Muscle layer of duodenum (tissue), 2 donors: ENCODE measurements around the gene TPO.

Source experiments
- H3K27ac ChIP-seq: one replicate; pipeline ENCODE4 v1.7.0; 2013; ENCODE audit warnings: mild to moderate bottlenecking, low read length
- H3K27me3 ChIP-seq: one replicate; pipeline ENCODE4 v1.7.0; 2013; ENCODE audit warnings: low read depth, mild to moderate bottlenecking, control low read depth, low read length
- H3K36me3 ChIP-seq, 2 donors: one replicate each; pipeline ENCODE4 v1.7.0; 2013; ENCODE audit warnings: low read length in 2 of 2, control low read depth in 1 of 2, mild to moderate bottlenecking in 1 of 2; ENCODE audit not compliant: insufficient read depth in 2 of 2, control insufficient read depth in 1 of 2
- H3K4me1 ChIP-seq, 2 donors: one replicate each; pipeline ENCODE4 v1.7.0; 2013; ENCODE audit warnings: low read length in 2 of 2, mild to moderate bottlenecking in 2 of 2, control low read depth in 1 of 2, moderate library complexity in 1 of 2; ENCODE audit not compliant: insufficient read depth in 2 of 2, control insufficient read depth in 1 of 2
- H3K4me3 ChIP-seq, 2 donors: one replicate each; pipeline ENCODE4 v1.7.0; 2013; ENCODE audit warnings: low read length in 2 of 2, low read depth in 1 of 2, mild to moderate bottlenecking in 1 of 2
- H3K9me3 ChIP-seq, 2 donors: one replicate each; pipeline ENCODE4 v1.7.0; 2013; ENCODE audit warnings: low read length in 2 of 2, control low read depth in 1 of 2, mild to moderate bottlenecking in 1 of 2; ENCODE audit not compliant: control insufficient read depth in 1 of 2
- donor health status: healthy.

The TPO gene

DNA sequence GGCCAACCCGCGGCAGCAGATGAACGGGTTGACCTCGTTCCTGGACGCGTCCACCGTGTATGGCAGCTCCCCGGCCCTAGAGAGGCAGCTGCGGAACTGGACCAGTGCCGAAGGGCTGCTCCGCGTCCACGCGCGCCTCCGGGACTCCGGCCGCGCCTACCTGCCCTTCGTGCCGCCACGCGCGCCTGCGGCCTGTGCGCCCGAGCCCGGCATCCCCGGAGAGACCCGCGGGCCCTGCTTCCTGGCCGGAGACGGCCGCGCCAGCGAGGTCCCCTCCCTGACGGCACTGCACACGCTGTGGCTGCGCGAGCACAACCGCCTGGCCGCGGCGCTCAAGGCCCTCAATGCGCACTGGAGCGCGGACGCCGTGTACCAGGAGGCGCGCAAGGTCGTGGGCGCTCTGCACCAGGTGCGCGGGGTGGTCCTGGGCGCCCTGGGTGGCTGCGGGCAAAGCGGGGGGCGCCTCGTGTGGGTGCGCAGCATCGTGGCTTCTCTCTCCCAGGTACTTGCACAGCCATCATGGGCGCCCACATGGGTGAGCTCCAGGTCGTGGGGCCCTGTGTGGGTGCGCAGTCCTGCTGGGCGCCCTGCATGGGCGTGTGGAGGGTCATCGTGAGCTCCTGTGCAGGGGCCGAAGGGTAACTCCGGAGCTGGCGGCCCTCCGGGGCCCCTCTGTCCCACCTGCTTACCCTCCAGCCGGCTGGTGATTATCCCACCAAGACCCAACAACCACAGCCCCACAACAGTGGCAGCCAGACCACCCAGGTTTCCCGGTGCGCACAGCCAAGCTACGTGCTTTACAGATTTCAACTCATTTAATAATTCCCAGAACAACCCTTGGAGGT lies 64.2 kb downstream of the TPO start:
- H3K4me3 ChIP-seq, result no peak overlapping the region
- H3K27me3 ChIP-seq, result no peaks in the 10 kb centered on the region
- no peak overlapping the region for H3K27ac ChIP-seq
- no peaks in the 10 kb centered on the region for H3K9me3 ChIP-seq
- no peaks in the 10 kb centered on the region for H3K36me3 ChIP-seq
- H3K4me1 ChIP-seq, result no peaks in the 10 kb centered on the region

DNA sequence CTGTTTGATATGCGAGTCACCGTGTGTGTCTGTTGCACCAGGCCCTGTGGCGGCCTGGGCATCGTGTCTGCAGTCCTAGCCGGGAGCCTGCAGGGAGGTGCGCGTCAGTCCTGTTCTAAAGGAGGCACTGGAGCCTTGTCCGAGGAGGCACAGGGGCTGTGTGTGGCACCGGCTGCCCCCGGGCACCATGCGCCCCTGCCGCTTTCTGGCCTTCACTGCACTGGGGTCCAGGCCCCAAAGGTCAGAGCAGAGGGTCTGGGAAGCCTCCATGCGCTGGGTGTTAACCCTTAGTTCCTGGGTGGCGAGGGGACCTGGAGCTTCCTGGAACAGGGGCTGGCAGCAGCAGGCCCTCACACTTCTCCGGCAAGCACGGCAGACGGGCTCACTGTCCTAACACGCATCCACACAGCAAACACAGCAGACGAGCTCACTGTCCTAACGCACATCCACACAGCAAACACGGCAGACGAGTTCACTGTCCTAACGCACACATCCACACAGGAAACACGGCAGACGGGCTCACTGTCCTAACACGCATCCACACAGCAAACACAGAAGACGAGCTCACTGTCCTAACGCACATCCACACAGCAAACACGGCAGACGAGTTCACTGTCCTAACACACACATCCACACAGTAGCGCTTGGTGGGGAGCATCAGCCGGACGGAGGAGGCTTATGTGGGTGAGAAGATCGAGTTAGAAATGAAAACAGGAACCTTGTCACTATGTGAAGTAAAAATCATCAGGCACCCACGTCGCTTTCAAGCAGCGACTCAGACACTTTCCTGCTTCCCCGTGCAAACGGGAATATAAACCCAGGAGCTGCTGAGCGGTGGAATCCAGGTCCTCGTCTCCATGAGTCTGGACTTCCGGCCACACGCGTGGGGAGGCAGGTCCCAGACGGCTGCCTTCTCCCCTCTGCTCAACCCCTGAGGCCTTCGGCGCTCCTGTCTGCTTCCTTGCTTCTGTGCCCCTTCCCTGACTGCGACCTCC lies 65.3 kb downstream of the TPO start:
- Histone ChIP-seq H3K27me3 (no peaks in the 10 kb centered on the region), H3K27ac (no peak overlapping the region), H3K36me3 (no peaks in the 10 kb centered on the region), H3K9me3 (no peaks in the 10 kb centered on the region), H3K4me3 (no peak overlapping the region), H3K4me1 (no peaks in the 10 kb centered on the region)

DNA sequence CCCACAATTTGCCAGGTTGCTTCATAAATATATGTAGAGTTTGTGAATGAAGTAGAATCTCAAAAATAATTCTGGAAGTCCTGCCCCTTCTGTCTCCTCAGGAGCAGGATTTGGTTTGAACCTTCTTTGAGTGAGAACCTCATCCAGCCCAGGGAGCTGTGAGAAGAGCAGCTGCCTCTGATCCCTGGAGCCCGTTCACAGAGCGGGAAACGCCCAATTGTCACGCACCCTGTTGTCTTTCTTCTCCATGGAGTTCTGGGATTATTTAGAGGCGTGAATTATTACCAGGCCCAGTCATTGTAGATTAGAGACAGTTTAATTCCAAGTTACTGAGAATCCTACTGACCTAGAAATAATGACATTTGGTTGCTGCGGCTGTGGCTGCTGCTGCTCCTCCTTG lies 66.1 kb downstream of the TPO start:
- Histone ChIP-seq H3K4me3 (no peak overlapping the region), H3K9me3 (no peaks in the 10 kb centered on the region), H3K4me1 (no peaks in the 10 kb centered on the region), H3K27me3 (no peaks in the 10 kb centered on the region), H3K27ac (no peak overlapping the region), H3K36me3 (no peaks in the 10 kb centered on the region)

DNA sequence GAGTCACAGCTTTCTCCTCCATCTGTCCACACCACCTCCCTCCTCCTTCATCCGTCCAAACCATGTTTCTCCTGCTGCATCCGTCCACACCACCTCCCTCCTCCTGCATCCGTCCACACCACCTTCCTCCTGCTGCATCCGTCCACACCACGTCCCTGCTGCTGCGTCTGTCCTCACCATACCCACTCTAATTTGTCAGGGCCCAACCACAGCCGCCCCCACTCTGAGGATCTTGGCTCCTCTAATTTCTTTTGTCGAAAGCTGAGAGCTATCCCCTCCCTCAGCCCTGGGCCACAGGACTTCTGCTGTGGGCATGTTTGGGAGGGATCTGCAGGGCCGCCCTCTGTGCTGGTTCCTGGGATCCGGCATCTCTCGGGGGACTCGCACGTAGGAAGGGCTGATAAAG lies 67.4 kb downstream of the TPO start:
- Histone ChIP-seq H3K9me3 (no peaks in the 10 kb centered on the region), H3K4me3 (no peak overlapping the region), H3K27me3 (no peaks in the 10 kb centered on the region), H3K36me3 (no peaks in the 10 kb centered on the region), H3K27ac (no peak overlapping the region), H3K4me1 (no peaks in the 10 kb centered on the region)

DNA sequence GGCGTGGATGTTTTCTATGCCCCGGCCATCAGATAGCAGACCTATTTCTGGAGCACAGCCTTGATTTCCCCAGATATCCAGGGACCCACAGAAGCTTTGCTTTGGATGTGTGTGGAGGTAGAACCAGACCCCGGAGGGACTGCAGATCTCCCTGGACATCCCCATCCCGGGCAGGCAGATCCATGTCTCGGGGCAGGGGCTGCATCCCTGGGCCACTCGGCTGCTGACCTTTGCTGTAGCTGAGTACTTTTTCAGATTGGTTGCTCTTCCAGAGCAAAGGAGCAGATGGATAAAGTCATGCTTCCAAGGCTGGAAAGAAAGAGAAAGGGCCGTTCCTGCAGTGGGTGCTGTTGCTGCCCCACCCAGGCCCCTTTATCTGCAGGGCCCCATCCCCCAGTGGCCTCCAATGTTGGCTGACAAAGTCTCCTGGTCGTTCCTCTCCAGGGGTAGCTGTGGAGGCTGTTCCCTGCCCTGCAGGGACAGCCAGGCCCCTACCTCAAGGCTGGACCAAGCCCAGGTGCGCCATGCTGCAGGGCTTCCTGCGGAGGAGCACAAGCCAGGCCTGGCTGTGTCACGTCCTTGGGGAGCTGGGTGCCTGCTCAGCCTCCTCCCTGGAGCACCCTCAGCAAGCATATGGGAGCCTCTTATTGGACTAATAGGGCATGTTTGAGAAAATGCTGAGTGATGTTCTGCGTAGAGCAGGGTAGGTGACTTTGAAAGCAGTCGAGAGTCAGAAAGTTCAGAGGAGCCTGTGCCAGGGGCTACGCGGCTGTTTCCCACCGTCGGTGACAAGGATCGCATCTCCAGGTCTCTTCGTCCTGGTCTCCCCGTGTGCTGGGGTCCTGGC lies 68.4 kb downstream of the TPO start:
- Histone ChIP-seq H3K27ac (no peak overlapping the region), H3K4me3 (no peak overlapping the region), H3K27me3 (no peaks in the 10 kb centered on the region), H3K9me3 (no peaks in the 10 kb centered on the region), H3K4me1 (no peaks in the 10 kb centered on the region), H3K36me3 (no peaks in the 10 kb centered on the region)

DNA sequence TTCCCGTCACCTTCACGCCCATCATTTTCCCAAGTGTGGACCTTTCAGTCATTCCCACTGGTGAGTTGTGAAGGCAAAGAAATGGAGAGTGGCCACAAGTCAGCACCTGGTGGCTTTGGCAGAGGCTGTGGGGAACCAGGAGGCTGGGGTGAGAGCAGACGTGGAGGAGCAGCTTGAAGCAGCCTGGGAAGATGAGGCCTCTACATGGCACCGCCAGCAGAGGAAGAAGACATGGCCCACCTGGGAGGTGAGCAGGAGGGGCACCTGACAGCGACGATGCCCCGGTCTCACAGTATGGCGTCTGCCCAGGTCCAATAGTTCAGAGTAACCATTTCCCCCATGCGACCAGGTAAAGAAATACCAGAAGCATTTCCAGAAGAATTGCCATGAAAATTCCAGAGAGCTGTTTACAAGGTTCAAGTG lies 69.0 kb downstream of the TPO start:
- Histone ChIP-seq H3K9me3 (no peaks in the 10 kb centered on the region), H3K4me1 (no peaks in the 10 kb centered on the region), H3K36me3 (no peaks in the 10 kb centered on the region), H3K4me3 (no peak overlapping the region), H3K27ac (no peak overlapping the region), H3K27me3 (no peaks in the 10 kb centered on the region)

DNA sequence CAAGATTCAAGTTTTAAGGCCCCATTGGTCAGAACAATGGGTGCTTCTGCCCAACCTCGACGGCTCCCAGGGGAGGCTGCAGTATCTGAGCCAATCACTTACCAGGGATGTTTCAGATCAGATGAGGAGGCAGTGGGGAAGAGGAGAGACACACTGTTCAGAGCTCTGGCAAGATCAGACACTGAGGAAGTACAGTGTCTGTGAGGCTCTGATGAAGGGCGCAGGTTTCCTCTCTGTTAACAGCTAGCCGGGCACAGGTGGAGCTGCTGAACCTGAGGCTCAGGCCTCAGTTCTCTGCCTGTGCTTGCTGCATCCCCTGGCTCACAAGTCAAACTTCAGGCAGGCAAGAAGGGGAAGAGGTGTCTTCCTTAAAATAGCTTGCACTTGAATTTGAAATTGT lies 69.7 kb downstream of the TPO start:
- Histone ChIP-seq H3K4me1 (no peaks in the 10 kb centered on the region), H3K9me3 (no peaks in the 10 kb centered on the region), H3K27ac (no peak overlapping the region), H3K4me3 (no peak overlapping the region), H3K36me3 (no peaks in the 10 kb centered on the region), H3K27me3 (no peaks in the 10 kb centered on the region)

DNA sequence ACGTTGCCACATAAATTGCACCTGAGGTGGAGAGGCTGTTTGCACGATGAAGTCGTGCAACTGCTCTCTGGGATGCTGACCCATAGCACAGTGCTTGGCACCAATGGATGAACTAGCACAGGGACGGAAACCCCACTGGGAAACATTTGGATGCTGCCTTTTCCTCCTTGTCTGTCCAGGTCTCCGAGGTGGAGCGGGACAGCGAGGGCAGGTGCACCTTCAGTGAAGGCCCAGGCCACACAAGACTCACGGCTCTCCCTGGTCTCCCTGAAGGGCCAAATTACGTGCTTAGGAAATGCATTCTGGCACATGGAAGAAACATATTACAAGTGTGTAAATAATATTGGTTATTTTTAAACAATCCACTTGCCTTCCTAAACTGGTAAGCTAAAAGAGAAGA lies 70.3 kb downstream of the TPO start:
- Histone ChIP-seq H3K27ac (no peak overlapping the region), H3K27me3 (no peaks in the 10 kb centered on the region), H3K36me3 (no peaks in the 10 kb centered on the region), H3K4me1 (no peaks in the 10 kb centered on the region), H3K9me3 (no peaks in the 10 kb centered on the region), H3K4me3 (no peak overlapping the region)

DNA sequence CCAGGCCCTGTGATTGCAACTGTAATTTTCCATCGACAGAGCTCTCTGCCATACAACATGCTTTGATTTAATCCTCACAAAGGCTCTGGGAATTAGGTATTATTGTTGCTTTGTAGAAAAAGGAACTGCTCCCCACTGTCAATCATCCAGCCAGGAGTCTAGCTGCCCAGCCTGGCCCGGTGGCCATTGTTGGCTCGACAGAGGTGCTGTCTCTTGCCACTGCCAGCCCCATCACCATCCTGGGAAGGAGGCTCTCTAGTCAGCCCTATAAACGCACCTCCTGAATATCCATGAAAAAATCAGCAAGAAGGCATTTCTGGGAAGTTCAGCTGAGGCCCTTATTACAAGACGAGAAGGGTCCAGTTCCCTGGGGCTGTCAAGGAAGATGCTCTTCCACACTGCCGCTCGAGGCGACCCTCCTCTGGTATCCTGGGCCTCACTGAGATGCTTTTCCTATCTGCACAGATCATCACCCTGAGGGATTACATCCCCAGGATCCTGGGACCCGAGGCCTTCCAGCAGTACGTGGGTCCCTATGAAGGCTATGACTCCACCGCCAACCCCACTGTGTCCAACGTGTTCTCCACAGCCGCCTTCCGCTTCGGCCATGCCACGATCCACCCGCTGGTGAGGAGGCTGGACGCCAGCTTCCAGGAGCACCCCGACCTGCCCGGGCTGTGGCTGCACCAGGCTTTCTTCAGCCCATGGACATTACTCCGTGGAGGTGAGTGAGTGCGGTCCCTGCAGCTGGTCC lies 71.0 kb downstream of the TPO start:
- H3K4me1 ChIP-seq, result no peaks in the 10 kb centered on the region
- H3K9me3 ChIP-seq, result no peaks in the 10 kb centered on the region
- no peaks in the 10 kb centered on the region for H3K36me3 ChIP-seq
- H3K27me3 ChIP-seq, result no peaks in the 10 kb centered on the region
- H3K4me3 ChIP-seq, result no peak overlapping the region
- H3K27ac ChIP-seq, result no peak overlapping the region

DNA sequence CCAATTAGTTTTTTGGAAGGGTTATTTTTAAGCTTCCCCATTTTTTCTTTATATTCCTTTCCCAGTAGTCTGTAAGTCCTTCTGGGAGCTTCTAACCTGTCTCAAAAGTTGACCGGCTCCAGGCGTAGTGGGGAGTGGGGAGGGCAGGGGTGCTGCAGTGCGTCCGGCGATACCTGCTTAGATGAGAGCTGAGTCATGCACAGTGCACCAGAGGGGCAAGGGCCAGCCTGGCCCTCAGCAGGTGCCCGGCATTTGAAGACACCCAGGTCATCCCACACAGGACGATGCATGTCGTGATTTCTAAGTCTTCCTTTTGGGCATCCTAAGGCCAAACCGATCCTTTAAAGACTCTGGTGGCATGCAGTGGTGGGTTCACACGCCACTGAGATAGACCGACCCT lies 73.4 kb downstream of the TPO start:
- Histone ChIP-seq H3K27ac (no peak overlapping the region), H3K27me3 (no peaks in the 10 kb centered on the region), H3K4me3 (no peak overlapping the region), H3K36me3 (no peaks in the 10 kb centered on the region), H3K9me3 (no peaks in the 10 kb centered on the region), H3K4me1 (no peaks in the 10 kb centered on the region)
